Subcutaneous abdominal adipose tissue (tissue), 5 donors: Measurements from ENCODE around the gene DNAJC19.
"Not testable (repeated sequence)": the region's sequence is repeated elsewhere in the genome, so short reads cannot be mapped to it uniquely, and the experiment has no call there.

Experiments
- H3K27ac ChIP-seq: one replicate; pipeline ENCODE4 v1.7.0; 2013; ENCODE audit warnings: low read depth, mild to moderate bottlenecking, inconsistent platforms, low read length, moderate library complexity
- H3K27me3 ChIP-seq, 5 donors: one replicate each; pipeline ENCODE4 v1.7.0; 2013; ENCODE audit warnings: low read length in 5 of 5, inconsistent platforms in 1 of 5; ENCODE audit not compliant: control insufficient read depth in 5 of 5, insufficient read depth in 4 of 5
- H3K36me3 ChIP-seq, 5 donors: one replicate each; pipeline ENCODE4 v1.7.0; 2013; ENCODE audit warnings: low read length in 5 of 5; ENCODE audit not compliant: control insufficient read depth in 5 of 5, insufficient read depth in 5 of 5
- H3K4me1 ChIP-seq, 5 donors: one replicate each; pipeline ENCODE4 v1.7.0; 2013; ENCODE audit warnings: low read length in 5 of 5, mild to moderate bottlenecking in 3 of 5, moderate library complexity in 1 of 5; ENCODE audit not compliant: control insufficient read depth in 5 of 5, insufficient read depth in 5 of 5
- H3K4me3 ChIP-seq, 5 donors: one replicate each; pipeline ENCODE4 v1.7.0; 2013; ENCODE audit warnings: low read length in 5 of 5, low read depth in 1 of 5
- H3K9ac ChIP-seq, 5 donors: one replicate each; pipeline ENCODE4 v1.7.0; 2013; ENCODE audit warnings: low read length in 5 of 5, mild to moderate bottlenecking in 4 of 5, moderate library complexity in 3 of 5
- H3K9me3 ChIP-seq, 5 donors: one replicate each; pipeline ENCODE4 v1.7.0; 2013; ENCODE audit warnings: low read length in 5 of 5; ENCODE audit not compliant: control insufficient read depth in 5 of 5
- donor health status: healthy.
- donor health status: healthy.
- donor health status: healthy.
- donor health status: healthy.
- donor health status: healthy.

Gene DNAJC19

GRCh38 chr3:180989291-180990163 lies at the start of gene DNAJC19:
DNAJC19 (minus strand) TSS chr3:180989736; CDS start chr3:180989602, 134 bp downstream.
- no peaks in the 10 kb centered on the region for H3K27me3 ChIP-seq
- peaks cover 8 to 16% (median 12%) of the 10 kb centered on the region in 5 donors for H3K36me3 ChIP-seq
- H3K4me3 ChIP-seq: peak within 1 kb of the TSS; percentile 94 to 98 (median 95)
- peak within 1 kb of the TSS; percentile 64 to 97 (median 94) for H3K9ac ChIP-seq
- H3K9me3 ChIP-seq: no peaks in the 10 kb centered on the region
- peaks cover 0 to 23% (median 22%) of the 10 kb centered on the region in 5 donors for H3K4me1 ChIP-seq
- H3K27ac ChIP-seq: peak within 1 kb of the TSS; percentile 70

- H3K9ac ChIP-seq: no peak overlapping the region
- peaks cover 0 to 2% (median 0%) of the 10 kb centered on the region in 5 donors for H3K9me3 ChIP-seq
- no peak overlapping the region for H3K4me3 ChIP-seq
- no peaks in the 10 kb centered on the region for H3K4me1 ChIP-seq
- H3K27ac ChIP-seq: no peak overlapping the region
- no peaks in the 10 kb centered on the region for H3K36me3 ChIP-seq
- H3K27me3 ChIP-seq: no peaks in the 10 kb centered on the region
Observed at GRCh38 chr3:181030948-181031347, 41.4 kb upstream of the DNAJC19 start.

- Histone ChIP-seq H3K27ac (no peak overlapping the region), H3K4me3 (no peak overlapping the region), H3K9ac (no peak overlapping the region), H3K27me3 (no peaks in the 10 kb centered on the region), H3K4me1 (no peaks in the 10 kb centered on the region), H3K9me3 (peaks cover 0 to 19% (median 11%) of the 10 kb centered on the region in 5 donors), H3K36me3 (no peaks in the 10 kb centered on the region)
Observed at GRCh38 chr3:181025204-181025603, 35.7 kb upstream of the DNAJC19 start.

DNA sequence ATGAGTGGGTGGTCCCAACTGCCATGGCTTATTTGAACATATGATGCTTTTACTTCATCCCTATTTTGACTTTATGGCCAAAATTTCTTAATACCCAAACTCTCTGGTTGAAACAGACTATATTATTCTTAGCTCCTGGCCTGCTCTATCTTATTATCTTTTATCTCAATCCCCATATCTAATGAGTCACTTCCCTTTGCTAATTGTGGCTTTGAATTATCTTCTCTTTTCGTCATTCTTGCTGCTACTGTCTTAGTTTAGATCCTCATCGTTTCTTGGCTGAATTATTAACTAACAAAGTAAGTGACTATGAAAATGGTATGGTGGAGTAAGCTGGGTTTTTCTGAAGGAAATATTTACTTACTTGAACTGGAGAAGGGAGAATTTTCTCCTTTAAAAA lies 28.2 kb upstream of the DNAJC19 start:
- H3K9me3 ChIP-seq: no peaks in the 10 kb centered on the region
- H3K27me3 ChIP-seq: no peaks in the 10 kb centered on the region
- no peak overlapping the region for H3K27ac ChIP-seq
- H3K4me1 ChIP-seq: no peaks in the 10 kb centered on the region
- H3K36me3 ChIP-seq: no peaks in the 10 kb centered on the region
- H3K9ac ChIP-seq: no peak overlapping the region
- H3K4me3 ChIP-seq: no peak overlapping the region

GRCh38 chr3:181009225-181009624 lies 19.7 kb upstream of the DNAJC19 start:
- Histone ChIP-seq H3K4me1 (no peaks in the 10 kb centered on the region), H3K9ac (no peak overlapping the region), H3K9me3 (peaks cover 0 to 6% (median 2%) of the 10 kb centered on the region in 5 donors), H3K4me3 (no peak overlapping the region), H3K36me3 (no peaks in the 10 kb centered on the region), H3K27ac (no peak overlapping the region), H3K27me3 (no peaks in the 10 kb centered on the region)

DNA sequence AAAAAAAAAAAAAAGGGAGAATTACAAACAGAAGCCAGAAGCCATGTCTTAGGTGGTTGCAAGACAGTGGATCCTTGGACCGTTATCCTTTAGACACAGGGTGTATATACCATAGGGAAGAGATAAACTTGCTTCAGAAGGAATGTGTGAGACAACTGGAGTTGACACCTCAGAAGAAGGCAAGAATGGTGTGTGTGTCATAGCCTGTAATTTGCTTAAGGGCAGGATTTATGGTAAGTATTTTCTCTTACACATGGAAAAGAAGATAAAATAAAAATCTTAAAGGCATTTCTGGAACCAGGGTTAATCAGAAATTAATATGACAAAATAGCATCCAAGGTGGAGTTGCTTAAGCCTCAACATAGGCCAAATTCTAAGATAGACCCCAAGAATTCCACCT lies 19.3 kb upstream of the DNAJC19 start:
- Histone ChIP-seq H3K9ac (no peak overlapping the region), H3K27me3 (no peaks in the 10 kb centered on the region), H3K4me1 (no peaks in the 10 kb centered on the region), H3K9me3 (peaks cover 0 to 6% (median 2%) of the 10 kb centered on the region in 5 donors), H3K36me3 (no peaks in the 10 kb centered on the region), H3K27ac (no peak overlapping the region), H3K4me3 (no peak overlapping the region)

DNA sequence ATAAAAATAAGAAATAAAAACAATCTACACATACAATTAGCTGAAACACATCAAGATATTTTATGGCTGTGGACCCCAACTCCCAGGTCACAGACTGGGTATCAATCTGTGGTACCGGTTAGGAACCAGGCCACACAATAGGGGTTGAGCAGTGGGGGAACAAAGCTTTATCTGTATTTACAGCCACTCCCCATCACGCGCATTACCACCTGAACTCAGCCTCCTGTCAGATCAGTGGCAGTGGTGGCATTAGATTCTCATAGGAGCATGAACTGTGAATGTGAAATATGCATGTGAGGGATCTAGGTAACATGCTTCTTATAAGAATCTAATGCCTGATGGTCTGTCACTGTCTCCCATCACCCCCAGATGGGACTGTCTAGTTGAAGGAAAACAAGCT lies 17.7 kb upstream of the DNAJC19 start:
- H3K27ac ChIP-seq: no peak overlapping the region
- no peaks in the 10 kb centered on the region for H3K27me3 ChIP-seq
- no peaks in the 10 kb centered on the region for H3K36me3 ChIP-seq
- peaks cover 0 to 8% (median 4%) of the 10 kb centered on the region in 5 donors for H3K9me3 ChIP-seq
- no peaks in the 10 kb centered on the region for H3K4me1 ChIP-seq
- no peak overlapping the region for H3K9ac ChIP-seq
- H3K4me3 ChIP-seq: no peak overlapping the region

- no peaks in the 10 kb centered on the region for H3K4me1 ChIP-seq
- peaks cover 0 to 8% (median 2%) of the 10 kb centered on the region in 5 donors for H3K9me3 ChIP-seq
- H3K9ac ChIP-seq: no peak overlapping the region
- H3K27ac ChIP-seq: no peak overlapping the region
- H3K27me3 ChIP-seq: no peaks in the 10 kb centered on the region
- no peaks in the 10 kb centered on the region for H3K36me3 ChIP-seq
- H3K4me3 ChIP-seq: no peak overlapping the region
Observed at GRCh38 chr3:181006541-181006940, 17.0 kb upstream of the DNAJC19 start.

GRCh38 chr3:181003469-181003868 lies 13.9 kb upstream of the DNAJC19 start:
- not testable (repeated sequence) for H3K4me3 ChIP-seq, H3K9ac ChIP-seq, H3K4me1 ChIP-seq, H3K36me3 ChIP-seq, H3K27me3 ChIP-seq, H3K9me3 ChIP-seq, H3K27ac ChIP-seq

DNA sequence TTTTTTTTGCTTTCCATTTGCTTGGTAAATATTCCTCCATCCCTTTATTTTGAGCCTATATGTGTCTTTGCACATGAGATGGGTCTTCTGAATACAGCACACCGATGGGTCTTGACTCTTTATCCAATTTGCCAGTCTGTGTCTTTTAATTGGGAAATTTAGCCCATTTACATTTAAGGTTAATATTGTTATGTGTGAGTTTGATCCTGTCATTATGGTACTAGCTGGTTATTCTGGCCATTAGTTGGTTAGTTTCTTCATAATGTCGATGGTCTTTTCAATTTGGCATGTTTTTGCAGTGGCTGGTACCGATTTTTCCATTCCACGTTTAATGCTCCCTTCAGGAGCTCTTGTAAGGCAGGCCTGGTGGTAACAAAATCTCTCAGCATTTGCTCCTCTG lies 12.8 kb upstream of the DNAJC19 start:
- H3K4me3 ChIP-seq, H3K27ac ChIP-seq, H3K36me3 ChIP-seq, H3K27me3 ChIP-seq, H3K4me1 ChIP-seq, H3K9ac ChIP-seq, H3K9me3 ChIP-seq: not testable (repeated sequence)
